DMS53 treated with DMSO at 0.1 percent for 48 hours (cell line): Measurements from ENCODE around the gene H6PD.

Source experiments
- DNase-seq: peaks from one replicate; lab custom pipeline; 2025; ENCODE audit not compliant: unreplicated experiment; lab: John Stamatoyannopoulos, UW

Gene H6PD

GRCh38 chr1:9314711-9315379 is 80.3 kb downstream of the H6PD start:
- no peak for DNase-seq

- DNase-seq = no peak
Observed at GRCh38 chr1:9315411-9316079, 81.0 kb downstream of the H6PD start.

GRCh38 chr1:9316080-9316444 is 81.5 kb downstream of the H6PD start:
- no peak for DNase-seq

GRCh38 chr1:9316512-9316911 is 81.9 kb downstream of the H6PD start:
- no peak for DNase-seq

GRCh38 chr1:9317072-9317471 is 82.5 kb downstream of the H6PD start:
- DNase-seq = no peak

GRCh38 chr1:9317591-9318417 is 83.2 kb downstream of the H6PD start:
- no peak for DNase-seq

- no peak for DNase-seq
Observed at GRCh38 chr1:9319208-9319788, 84.7 kb downstream of the H6PD start.

GRCh38 chr1:9319789-9320519 is 85.4 kb downstream of the H6PD start:
- no peak for DNase-seq
